ENCODE measurements around the gene SYNE2. TPM values are rescaled to one million over a fixed set of nuclear protein-coding genes. Genes with fewer than 3 reads are reported as not detected.

Gene SYNE2
- total RNA-seq, 2 experiments from 2014 or later: 27.6 to 27.7 TPM

DNA sequence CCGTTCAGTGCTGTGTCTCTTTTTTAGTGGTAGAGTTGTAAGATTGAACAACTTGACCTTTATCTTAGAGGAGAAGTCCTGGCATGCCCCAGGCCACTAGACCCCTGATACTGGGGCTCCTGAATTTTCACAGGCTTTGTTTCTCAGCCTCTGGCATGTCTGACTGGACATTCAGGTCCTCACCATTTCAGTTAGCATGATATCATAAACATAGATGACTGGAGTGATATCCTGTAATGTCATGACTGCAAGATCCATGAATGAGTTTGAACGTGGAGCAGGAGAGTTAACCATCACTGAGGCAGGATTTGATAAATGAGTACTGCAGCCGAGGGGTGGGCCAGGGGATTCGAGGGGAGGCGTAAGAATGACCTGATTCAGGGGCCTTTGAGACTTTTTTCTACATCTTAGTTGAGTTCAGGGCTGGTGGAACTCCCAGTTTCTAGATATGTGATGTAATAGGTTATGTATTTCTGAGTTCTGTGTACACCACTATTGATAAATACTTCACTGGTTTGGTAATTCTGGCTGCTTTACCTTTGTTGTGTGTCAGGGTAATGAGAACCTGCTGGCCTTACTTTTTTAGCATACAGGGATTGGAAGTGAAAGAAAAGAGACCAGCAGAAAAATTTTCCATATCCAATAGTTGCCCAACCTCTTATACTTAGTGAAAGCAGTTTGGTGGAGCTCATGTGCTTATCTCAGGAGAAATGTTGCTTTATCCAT lies 217.0 kb downstream of the SYNE2 start:
- CTCF ChIA-PET: no interaction called here
- POLR2A ChIA-PET: no interaction called here

DNA sequence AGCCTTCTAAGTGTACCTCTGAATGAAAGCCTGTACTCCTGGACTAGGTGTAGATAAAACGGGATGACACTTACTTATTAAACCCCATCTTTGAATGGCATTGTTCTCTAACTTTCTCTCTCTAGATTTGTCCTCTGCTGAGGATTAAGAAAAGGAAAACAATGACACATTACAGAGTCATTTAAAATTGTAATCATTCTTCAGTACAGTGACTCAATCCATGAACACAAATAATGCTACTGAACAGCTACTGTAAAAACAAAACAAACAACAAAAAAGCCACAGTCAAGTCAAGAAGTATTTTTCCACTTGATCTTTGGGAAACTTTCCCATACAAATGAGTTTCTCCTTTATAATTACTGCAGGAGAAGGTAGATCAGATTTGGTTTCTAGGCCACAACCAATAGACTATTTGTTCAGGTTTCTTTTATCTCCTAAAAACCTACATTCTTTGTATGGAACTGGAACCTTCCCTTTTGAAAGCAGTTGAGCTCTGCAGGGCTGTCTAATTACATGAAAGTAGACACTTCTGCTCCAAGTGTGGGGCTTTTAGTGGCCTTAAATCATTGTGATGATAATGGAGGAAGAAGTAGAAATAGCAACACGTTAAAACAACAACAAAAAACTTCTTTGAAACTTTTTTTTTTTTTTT lies 222.3 kb downstream of the SYNE2 start:
- Mint-ChIP-seq H3K4me3 (no peak overlapping the region), H3K27me3 (no peaks in the 10 kb centered on the region), H3K9me3 (no peaks in the 10 kb centered on the region), H3K36me3 (peaks cover 27% of the 10 kb centered on the region), H3K4me1 (ENCODE audit: low read depth) (peaks cover 10% of the 10 kb centered on the region), H3K27ac (peak overlapping the region; percentile 28)
- POLR2A ChIA-PET: interaction anchor here (0.5 to 1.4 kb wide), 3 partner anchors 48 to 649 kb away, joined by 3 to 5 read pairs (median 4); no protein-coding TSS in a partner anchor
- CTCF ChIA-PET: interaction anchor here (1.1 to 2.0 kb wide), 2 partner anchors 220 to 229 kb away, joined by 6 to 7 read pairs; no protein-coding TSS in a partner anchor
- intact Hi-C loops (cut with micrococcal nuclease): loop anchor here (1.0 kb wide), 1 partner anchor 44 kb away; no protein-coding TSS in a partner anchor
- DNase-seq: no peak

More for the DNA sequence above, 217.0 kb downstream of the SYNE2 start:
- H3K27me3 Mint-ChIP-seq: no peaks in the 10 kb centered on the region
- H3K4me3 Mint-ChIP-seq: no peak overlapping the region
- peaks cover 28% of the 10 kb centered on the region for H3K36me3 Mint-ChIP-seq
- intact Hi-C loops (cut with micrococcal nuclease): loop anchor here (10.0 kb wide), 1 partner anchor 225 kb away; the partner anchor contains the start of gene ESR2
- no peaks in the 10 kb centered on the region for H3K9me3 Mint-ChIP-seq
- DNase-seq: no peak
- no peak overlapping the region for H3K27ac Mint-ChIP-seq
- peaks cover 2% of the 10 kb centered on the region for H3K4me1 Mint-ChIP-seq (ENCODE audit: low read depth)

DNA sequence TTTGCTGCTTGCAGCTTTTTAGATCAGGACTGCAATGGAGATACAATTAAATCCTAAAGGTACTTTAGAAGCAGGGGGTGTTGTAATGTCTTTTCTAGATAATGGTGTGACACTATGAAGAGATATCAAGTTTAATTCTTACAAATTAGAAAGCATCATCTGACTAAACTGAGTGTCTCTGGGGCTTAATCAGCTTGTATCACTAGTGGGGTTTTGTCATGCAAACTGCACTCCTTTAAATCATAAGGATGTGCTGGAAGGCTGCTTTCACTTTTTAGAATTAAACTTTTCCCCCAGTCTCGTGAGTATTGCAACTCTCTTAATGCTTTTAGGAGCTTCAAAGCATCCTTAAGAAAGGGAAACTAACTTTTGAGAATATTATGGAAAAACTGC lies 222.8 kb downstream of the SYNE2 start:
- peaks cover 14% of the 10 kb centered on the region for H3K4me1 Mint-ChIP-seq (ENCODE audit: low read depth)
- intact Hi-C loops (cut with micrococcal nuclease): loop anchor here (1.0 kb wide), 1 partner anchor 44 kb away; no protein-coding TSS in a partner anchor
- no peaks in the 10 kb centered on the region for H3K27me3 Mint-ChIP-seq
- no peak overlapping the region for H3K27ac Mint-ChIP-seq
- POLR2A ChIA-PET: interaction anchor here (0.5 to 1.4 kb wide), 2 partner anchors 48 to 649 kb away, joined by 4 to 5 read pairs; no protein-coding TSS in a partner anchor
- H3K4me3 Mint-ChIP-seq: no peak overlapping the region
- no peak for DNase-seq
- H3K36me3 Mint-ChIP-seq: peaks cover 30% of the 10 kb centered on the region
- H3K9me3 Mint-ChIP-seq: no peaks in the 10 kb centered on the region
- CTCF ChIA-PET: interaction anchor here (1.1 to 2.0 kb wide), 2 partner anchors 219 to 228 kb away, joined by 6 to 7 read pairs; no protein-coding TSS in a partner anchor

DNA sequence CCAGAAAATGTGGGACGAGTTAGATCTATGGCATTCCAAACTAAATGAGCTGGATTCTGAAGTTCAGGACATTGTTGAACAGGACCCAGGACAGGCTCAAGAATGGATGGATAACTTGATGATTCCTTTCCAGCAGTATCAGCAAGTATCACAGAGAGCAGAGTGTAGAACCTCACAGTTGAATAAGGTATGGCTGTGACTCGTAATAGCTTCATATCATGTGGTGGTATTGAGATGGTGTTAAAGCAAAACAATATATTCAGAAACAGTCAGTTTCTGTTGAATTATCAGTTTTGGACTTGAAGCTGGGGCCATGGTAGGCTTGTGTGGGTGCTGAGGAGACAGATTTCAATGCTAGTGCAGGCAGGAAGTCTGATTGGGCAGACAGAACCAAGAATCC lies 227.6 kb downstream of the SYNE2 start:
- no peak for DNase-seq
- no peaks in the 10 kb centered on the region for H3K9me3 Mint-ChIP-seq
- ChIA-PET POLR2A (no interaction called here), CTCF (no interaction called here)
- H3K36me3 Mint-ChIP-seq: peaks cover 20% of the 10 kb centered on the region
- H3K4me3 Mint-ChIP-seq: no peak overlapping the region
- peaks cover 10% of the 10 kb centered on the region for H3K4me1 Mint-ChIP-seq (ENCODE audit: low read depth)
- H3K27me3 Mint-ChIP-seq: no peaks in the 10 kb centered on the region
- peak overlapping the region; percentile 52 for H3K27ac Mint-ChIP-seq
- intact Hi-C loops (cut with micrococcal nuclease): no loop called here

DNA sequence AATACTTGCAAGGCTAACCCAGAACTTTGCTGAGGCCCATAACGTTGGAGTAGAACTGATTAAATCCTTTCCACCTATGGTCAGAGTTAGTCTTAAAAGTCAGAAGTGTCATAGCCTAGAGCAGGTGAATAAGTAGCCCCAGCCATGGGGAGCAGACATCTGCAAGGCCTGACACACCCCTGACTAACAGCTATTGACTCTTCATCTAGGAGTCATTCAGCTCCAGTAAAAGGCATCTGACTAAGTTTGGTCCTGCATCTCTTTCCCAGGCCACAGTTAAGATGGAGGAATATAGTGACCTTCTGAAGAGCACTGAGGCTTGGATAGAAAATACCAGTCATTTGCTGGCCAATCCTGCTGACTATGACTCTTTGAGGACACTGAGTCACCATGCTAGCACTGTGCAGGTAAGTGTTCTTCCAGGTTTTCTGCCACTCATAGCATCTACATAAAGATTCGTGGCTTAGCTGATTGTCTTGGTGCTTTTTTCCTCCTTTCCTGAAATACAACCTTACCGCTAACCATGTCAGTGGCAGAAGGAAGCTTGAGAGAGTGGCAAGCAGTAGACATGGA lies 228.5 kb downstream of the SYNE2 start:
- no peaks in the 10 kb centered on the region for H3K27me3 Mint-ChIP-seq
- no peak overlapping the region for H3K4me3 Mint-ChIP-seq
- peaks cover 23% of the 10 kb centered on the region for H3K36me3 Mint-ChIP-seq
- intact Hi-C loops (cut with micrococcal nuclease): no loop called here
- no peaks in the 10 kb centered on the region for H3K9me3 Mint-ChIP-seq
- H3K4me1 Mint-ChIP-seq (ENCODE audit: low read depth): peaks cover 5% of the 10 kb centered on the region
- ChIA-PET CTCF (interaction anchor here (1.4 kb wide), 1 partner anchor 224 kb away, joined by 4 read pairs; no protein-coding TSS in a partner anchor), POLR2A (no interaction called here)
- DNase-seq: no peak
- H3K27ac Mint-ChIP-seq: peak overlapping the region; percentile 52

DNA sequence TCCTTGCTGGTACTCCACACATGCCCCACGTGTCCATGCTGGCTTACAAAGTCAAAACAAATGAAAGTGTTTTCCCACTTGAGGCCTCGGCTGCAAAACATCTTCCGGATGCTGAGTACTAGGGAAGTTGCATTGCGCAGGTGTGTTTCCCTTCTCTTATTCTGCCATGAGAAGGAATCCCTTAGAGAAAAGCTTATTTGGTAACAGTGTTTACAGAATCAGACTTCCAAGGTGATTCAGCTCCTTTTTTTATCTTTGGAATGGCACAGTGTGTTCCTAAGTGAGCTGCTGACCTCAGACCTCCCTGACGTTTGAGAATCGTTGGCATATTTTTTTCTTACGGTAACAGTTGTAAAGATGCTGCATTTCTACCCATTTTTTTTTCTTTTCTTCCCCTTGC lies 230.0 kb downstream of the SYNE2 start:
- H3K36me3 Mint-ChIP-seq: peaks cover 23% of the 10 kb centered on the region
- no peak overlapping the region for H3K4me3 Mint-ChIP-seq
- H3K9me3 Mint-ChIP-seq: no peaks in the 10 kb centered on the region
- intact Hi-C loops (cut with micrococcal nuclease): no loop called here
- H3K27ac Mint-ChIP-seq: no peak overlapping the region
- H3K27me3 Mint-ChIP-seq: no peaks in the 10 kb centered on the region
- ChIA-PET CTCF (interaction anchor here (1.4 kb wide), 1 partner anchor 222 kb away, joined by 4 read pairs; no protein-coding TSS in a partner anchor), POLR2A (no interaction called here)
- no peak for DNase-seq
- H3K4me1 Mint-ChIP-seq (ENCODE audit: low read depth): peaks cover 5% of the 10 kb centered on the region

DNA sequence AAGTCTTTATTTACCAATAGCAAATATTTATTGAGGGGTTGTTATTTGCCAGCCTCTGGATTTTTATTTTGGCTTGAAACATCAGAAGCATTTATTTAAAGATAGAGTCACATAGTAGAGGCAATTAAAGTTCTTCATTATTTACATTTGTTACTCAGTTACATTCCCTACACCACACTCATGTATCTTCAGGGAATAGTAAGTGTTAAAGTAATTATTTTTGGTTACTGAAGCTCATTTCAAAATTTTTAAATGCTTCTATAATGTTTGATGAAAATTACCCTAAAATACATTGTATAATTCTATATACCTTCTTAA lies 235.8 kb downstream of the SYNE2 start:
- POLR2A ChIA-PET: no interaction called here
- H3K4me3 Mint-ChIP-seq: no peak overlapping the region

DNA sequence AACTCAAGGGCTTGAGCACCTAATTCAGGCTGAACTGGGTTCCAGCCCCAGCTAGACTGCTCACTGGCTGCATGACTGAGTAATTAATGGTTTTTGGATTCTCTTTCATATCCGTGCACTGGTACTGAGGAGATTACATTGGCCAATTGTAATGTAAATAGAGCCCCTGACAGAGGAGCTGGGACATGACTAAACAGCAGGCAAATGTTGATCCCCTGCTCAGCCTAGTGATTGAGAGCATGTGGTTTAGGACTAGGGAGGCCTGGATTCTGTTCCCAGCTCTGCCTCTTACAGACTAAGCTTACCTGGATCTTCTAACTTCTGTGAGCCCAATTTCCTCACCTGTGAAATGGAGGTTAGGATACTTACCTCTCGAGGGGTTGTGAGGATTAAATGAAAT lies 237.1 kb downstream of the SYNE2 start:
- no peaks in the 10 kb centered on the region for H3K9me3 Mint-ChIP-seq
- no peaks in the 10 kb centered on the region for H3K27me3 Mint-ChIP-seq
- H3K4me3 Mint-ChIP-seq: no peak overlapping the region
- intact Hi-C loops (cut with micrococcal nuclease): no loop called here
- no peaks in the 10 kb centered on the region for H3K4me1 Mint-ChIP-seq (ENCODE audit: low read depth)
- H3K36me3 Mint-ChIP-seq: peaks cover 13% of the 10 kb centered on the region
- DNase-seq: no peak
- H3K27ac Mint-ChIP-seq: no peak overlapping the region
- ChIA-PET CTCF (interaction anchor here (1.3 kb wide), 1 partner anchor 214 kb away, joined by 4 read pairs; no protein-coding TSS in a partner anchor), POLR2A (no interaction called here)

More for the DNA sequence above, 235.8 kb downstream of the SYNE2 start:
- intact Hi-C loops (cut with micrococcal nuclease): no loop called here
- no peak for DNase-seq
- no peaks in the 10 kb centered on the region for H3K9me3 Mint-ChIP-seq
- H3K36me3 Mint-ChIP-seq: peaks cover 16% of the 10 kb centered on the region
- H3K27ac Mint-ChIP-seq: no peak overlapping the region
- H3K27me3 Mint-ChIP-seq: no peaks in the 10 kb centered on the region
- CTCF ChIA-PET: interaction anchor here (0.6 kb wide), 1 partner anchor 206 kb away, joined by 3 read pairs; the partner anchor contains the start of gene ESR2
- no peaks in the 10 kb centered on the region for H3K4me1 Mint-ChIP-seq (ENCODE audit: low read depth)

DNA sequence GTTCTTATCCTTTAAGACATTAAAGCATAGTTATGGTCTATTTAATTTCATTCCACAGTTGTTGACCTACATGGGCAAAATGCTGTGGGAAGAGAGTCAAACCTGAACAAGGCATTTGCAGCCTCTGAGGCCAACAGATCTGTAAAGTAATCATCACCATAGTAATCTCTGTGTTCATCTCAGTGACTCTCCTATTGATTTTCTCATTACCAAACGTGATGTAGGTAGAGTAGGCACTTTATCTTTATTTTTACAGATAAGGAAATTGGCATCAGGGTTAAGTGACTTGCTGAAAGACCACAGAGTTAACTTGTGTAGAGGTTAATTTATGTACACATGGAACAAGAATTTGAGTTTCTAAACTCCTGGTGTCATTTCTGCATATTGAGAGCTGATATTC lies 238.4 kb downstream of the SYNE2 start:
- CTCF ChIA-PET: no interaction called here
- H3K9me3 Mint-ChIP-seq: no peaks in the 10 kb centered on the region

DNA sequence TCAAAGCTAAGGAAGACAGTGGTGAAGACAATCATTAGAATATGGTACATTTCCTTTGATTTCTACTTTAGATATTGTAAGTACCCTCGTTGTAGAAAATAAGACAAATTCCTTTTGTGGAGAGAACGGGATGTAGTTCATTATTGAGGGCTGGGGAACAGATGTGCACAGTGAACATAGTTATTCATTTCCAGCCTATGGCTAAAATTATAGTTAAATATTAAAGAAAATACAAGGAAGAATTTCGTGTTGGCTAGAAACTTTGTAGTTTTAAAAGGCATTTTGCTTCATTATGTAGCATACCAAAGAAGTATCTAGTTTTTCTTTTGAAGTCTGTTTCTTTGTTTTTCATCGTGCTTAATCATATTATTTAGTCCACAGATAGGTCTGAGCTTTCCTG lies 239.5 kb downstream of the SYNE2 start:
- intact Hi-C loops (cut with micrococcal nuclease): no loop called here
- Mint-ChIP-seq H3K27ac (no peak overlapping the region), H3K4me3 (no peak overlapping the region), H3K4me1 (ENCODE audit: low read depth) (peaks cover 7% of the 10 kb centered on the region), H3K27me3 (no peaks in the 10 kb centered on the region), H3K36me3 (peaks cover 19% of the 10 kb centered on the region), H3K9me3 (no peaks in the 10 kb centered on the region)
- POLR2A ChIA-PET: no interaction called here
- CTCF ChIA-PET: no interaction called here
- DNase-seq: no peak

More for the DNA sequence above, 238.4 kb downstream of the SYNE2 start:
- Mint-ChIP-seq H3K27me3 (no peaks in the 10 kb centered on the region), H3K4me3 (no peak overlapping the region), H3K4me1 (ENCODE audit: low read depth) (peaks cover 7% of the 10 kb centered on the region), H3K27ac (no peak overlapping the region), H3K36me3 (peaks cover 16% of the 10 kb centered on the region)
- DNase-seq: no peak
- intact Hi-C loops (cut with micrococcal nuclease): no loop called here
- POLR2A ChIA-PET: no interaction called here

DNA sequence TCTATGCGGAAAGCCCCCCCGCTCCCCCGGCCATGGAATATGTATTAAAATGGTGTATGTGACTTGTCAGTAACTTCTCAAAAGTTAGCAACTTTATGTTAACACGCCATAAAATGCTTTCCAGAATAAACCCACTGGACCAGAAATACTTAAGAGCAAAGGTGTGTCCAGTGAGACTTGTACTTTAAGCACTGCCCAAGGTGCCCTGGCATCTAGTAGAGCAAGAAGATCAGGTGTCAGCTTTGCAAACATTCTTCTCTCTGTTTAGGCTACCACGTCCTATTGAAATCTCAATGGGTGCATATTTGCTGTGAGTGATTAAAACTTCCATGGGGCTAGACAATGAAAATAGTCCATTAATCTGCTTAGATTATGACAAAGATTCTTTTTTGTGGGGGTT lies 240.1 kb downstream of the SYNE2 start:
- no peaks in the 10 kb centered on the region for H3K9me3 Mint-ChIP-seq
- DNase-seq: no peak
- no peaks in the 10 kb centered on the region for H3K27me3 Mint-ChIP-seq
- H3K4me3 Mint-ChIP-seq: no peak overlapping the region
- ChIA-PET CTCF (interaction anchor here (0.6 kb wide), 1 partner anchor 27 kb away, joined by 3 read pairs; no protein-coding TSS in a partner anchor), POLR2A (no interaction called here)
- peaks cover 7% of the 10 kb centered on the region for H3K4me1 Mint-ChIP-seq (ENCODE audit: low read depth)
- H3K27ac Mint-ChIP-seq: no peak overlapping the region
- H3K36me3 Mint-ChIP-seq: peaks cover 22% of the 10 kb centered on the region
- intact Hi-C loops (cut with micrococcal nuclease): no loop called here

DNA sequence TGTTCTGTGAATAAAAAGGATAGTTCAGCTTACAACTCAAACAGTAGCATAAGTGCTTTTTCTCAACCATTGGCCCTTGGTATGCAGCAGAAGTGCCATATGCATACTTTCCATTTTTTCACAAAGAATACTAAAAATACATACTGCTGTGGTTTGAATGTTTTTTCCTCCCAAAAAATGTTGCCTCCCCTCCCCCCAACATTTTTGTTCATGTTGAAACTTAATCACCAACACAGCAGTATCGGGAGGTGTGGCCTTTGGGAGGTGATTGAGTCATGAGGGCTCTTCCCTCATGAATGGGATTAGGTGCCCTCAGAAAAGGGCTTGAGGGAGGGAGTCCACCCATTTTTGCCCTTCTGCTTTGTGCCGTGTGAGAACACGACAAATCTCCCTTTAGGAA lies 242.8 kb downstream of the SYNE2 start:
- Mint-ChIP-seq H3K4me1 (ENCODE audit: low read depth) (peaks cover 7% of the 10 kb centered on the region), H3K36me3 (peaks cover 34% of the 10 kb centered on the region), H3K9me3 (no peaks in the 10 kb centered on the region), H3K27me3 (no peaks in the 10 kb centered on the region), H3K4me3 (no peak overlapping the region), H3K27ac (no peak overlapping the region)
- POLR2A ChIA-PET: no interaction called here
- CTCF ChIA-PET: no interaction called here
- peak; percentile 31 for DNase-seq
- intact Hi-C loops (cut with micrococcal nuclease): no loop called here
